ENCODE data around the gene PEAK1.

- TF ChIP-seq CTCF (conservative IDR thresholded peaks at IDR 0.05; ENCODE audit: low read length) = no peak
- no peak for TF ChIP-seq EZH2phosphoT487 (IDR thresholded peaks at IDR 0.05; ENCODE audit: borderline replicate concordance, low read depth, low read length)
Observed at GRCh38 chr15:77311020-77311419, 108.9 kb downstream of the PEAK1 start.

All from OCI-LY7 (cell line).